ENCODE data around the gene PIPOX. TPM values are rescaled to one million over a fixed set of nuclear protein-coding genes. Genes with fewer than 3 reads are reported as not detected.
A peak's percentile ranks its signal among the peaks of the same experiment; 100 is the strongest.

PIPOX gene
- polyA plus RNA-seq, 2 donors = 0.41 to 0.48 TPM

DNA sequence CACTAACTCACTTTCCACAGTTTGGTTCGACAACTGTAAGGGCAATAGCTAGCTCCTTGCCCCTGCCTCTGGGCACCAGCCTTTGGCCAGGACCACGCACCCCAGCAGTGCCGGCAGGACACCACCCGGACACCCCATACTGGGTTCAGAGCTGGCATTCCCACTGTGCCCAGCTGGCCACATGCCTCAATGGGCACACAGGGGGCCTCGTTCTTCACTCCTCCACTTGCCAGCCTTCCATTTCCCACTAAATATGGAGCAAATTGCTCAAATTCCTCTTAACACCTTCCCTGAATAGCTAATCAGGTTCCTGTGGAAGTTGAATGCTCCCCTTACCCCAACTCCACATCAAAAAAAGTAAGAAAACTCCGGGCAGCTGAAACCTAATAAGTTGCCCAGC is 52.5 kb downstream of the PIPOX start:
- peaks cover 4 to 6% of the 10 kb centered on the region in 2 donors for H3K4me1 ChIP-seq (ENCODE audit: control insufficient read depth in 2 of 2, insufficient read depth in 2 of 2, low read length in 1 of 2)
- no peak overlapping the region for H3K4me3 ChIP-seq (ENCODE audit: low read depth in 1 of 2, low read length in 2 of 2)
- 91 to 96% methylated on average over 6 of the region's 6 CpGs for WGBS, 2 donors
- H3K36me3 ChIP-seq (ENCODE audit: control insufficient read depth in 2 of 2, insufficient read depth in 2 of 2, low read length in 1 of 2) = peaks cover 67 to 85% of the 10 kb centered on the region in 2 donors
- H3K27ac ChIP-seq (ENCODE audit: low read depth in 2 of 2, low read length in 1 of 2) = no peak overlapping the region
- no peaks in the 10 kb centered on the region for H3K27me3 ChIP-seq (ENCODE audit: control insufficient read depth in 1 of 2, insufficient read depth in 2 of 2, low read length in 2 of 2)
- H3K9me3 ChIP-seq (ENCODE audit: control insufficient read depth in 2 of 2, insufficient read depth in 1 of 2, low read depth in 1 of 2, low read length in 1 of 2) = no peaks in the 10 kb centered on the region

- H3K4me3 ChIP-seq (ENCODE audit: low read depth in 1 of 2, low read length in 2 of 2) = no peak overlapping the region
- H3K27ac ChIP-seq (ENCODE audit: low read depth in 2 of 2, low read length in 1 of 2) = no peak overlapping the region
- H3K9me3 ChIP-seq (ENCODE audit: control insufficient read depth in 2 of 2, insufficient read depth in 1 of 2, low read depth in 1 of 2, low read length in 1 of 2) = no peaks in the 10 kb centered on the region
- H3K36me3 ChIP-seq (ENCODE audit: control insufficient read depth in 2 of 2, insufficient read depth in 2 of 2, low read length in 1 of 2) = peaks cover 61 to 79% of the 10 kb centered on the region in 2 donors
- WGBS, 2 donors = 82 to 87% methylated on average over 6 of the region's 6 CpGs
- H3K27me3 ChIP-seq (ENCODE audit: control insufficient read depth in 1 of 2, insufficient read depth in 2 of 2, low read length in 2 of 2) = no peaks in the 10 kb centered on the region
- H3K4me1 ChIP-seq (ENCODE audit: control insufficient read depth in 2 of 2, insufficient read depth in 2 of 2, low read length in 1 of 2) = peaks cover 4 to 6% of the 10 kb centered on the region in 2 donors
Measured at GRCh38 chr17:29096094-29096493, 53.2 kb downstream of the PIPOX start.

- Histone ChIP-seq H3K27ac (ENCODE audit: low read depth in 2 of 2, low read length in 1 of 2) (no peak overlapping the region), H3K36me3 (ENCODE audit: control insufficient read depth in 2 of 2, insufficient read depth in 2 of 2, low read length in 1 of 2) (peaks cover 41 to 69% of the 10 kb centered on the region in 2 donors), H3K9me3 (ENCODE audit: control insufficient read depth in 2 of 2, insufficient read depth in 1 of 2, low read depth in 1 of 2, low read length in 1 of 2) (no peaks in the 10 kb centered on the region), H3K4me3 (ENCODE audit: low read depth in 1 of 2, low read length in 2 of 2) (no peak overlapping the region), H3K4me1 (ENCODE audit: control insufficient read depth in 2 of 2, insufficient read depth in 2 of 2, low read length in 1 of 2) (peaks cover 4 to 7% of the 10 kb centered on the region in 2 donors), H3K27me3 (ENCODE audit: control insufficient read depth in 1 of 2, insufficient read depth in 2 of 2, low read length in 2 of 2) (no peaks in the 10 kb centered on the region)
- 58 to 75% methylated on average over 5 of the region's 5 CpGs for WGBS, 2 donors
Measured at GRCh38 chr17:29099527-29099926, 56.6 kb downstream of the PIPOX start.

- Histone ChIP-seq H3K36me3 (ENCODE audit: control insufficient read depth in 2 of 2, insufficient read depth in 2 of 2, low read length in 1 of 2) (peaks cover 43 to 66% of the 10 kb centered on the region in 2 donors), H3K27ac (ENCODE audit: low read depth in 2 of 2, low read length in 1 of 2) (no peak overlapping the region), H3K4me3 (ENCODE audit: low read depth in 1 of 2, low read length in 2 of 2) (no peak overlapping the region), H3K4me1 (ENCODE audit: control insufficient read depth in 2 of 2, insufficient read depth in 2 of 2, low read length in 1 of 2) (peaks cover 4 to 7% of the 10 kb centered on the region in 2 donors), H3K9me3 (ENCODE audit: control insufficient read depth in 2 of 2, insufficient read depth in 1 of 2, low read depth in 1 of 2, low read length in 1 of 2) (no peaks in the 10 kb centered on the region), H3K27me3 (ENCODE audit: control insufficient read depth in 1 of 2, insufficient read depth in 2 of 2, low read length in 2 of 2) (no peaks in the 10 kb centered on the region)
- WGBS, 2 donors = 59 to 81% methylated on average over 8 of the region's 8 CpGs
Measured at GRCh38 chr17:29100296-29100695, 57.4 kb downstream of the PIPOX start.

DNA sequence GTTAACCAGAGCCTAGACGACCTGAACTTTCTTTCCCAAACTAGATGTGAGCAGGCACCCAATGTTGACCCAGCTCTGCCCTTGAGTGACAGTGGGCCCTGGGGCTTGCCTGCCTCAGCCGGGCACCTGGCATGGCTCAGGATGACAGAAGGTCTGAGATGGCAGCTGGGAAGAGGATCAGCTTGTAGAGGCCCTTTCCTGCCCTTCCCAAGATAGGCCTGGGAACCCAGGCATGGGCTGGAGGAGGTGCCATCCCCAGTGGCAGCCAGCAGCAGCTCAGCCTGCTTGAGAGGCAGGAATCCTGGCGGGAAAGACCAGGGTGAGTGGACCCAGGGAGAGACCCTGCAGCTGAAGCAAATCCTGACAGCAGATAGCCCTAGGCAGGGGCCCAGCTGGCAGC is 59.1 kb downstream of the PIPOX start:
- no peaks in the 10 kb centered on the region for H3K27me3 ChIP-seq (ENCODE audit: control insufficient read depth in 1 of 2, insufficient read depth in 2 of 2, low read length in 2 of 2)
- no peak overlapping the region for H3K4me3 ChIP-seq (ENCODE audit: low read depth in 1 of 2, low read length in 2 of 2)
- no peak overlapping the region for H3K27ac ChIP-seq (ENCODE audit: low read depth in 2 of 2, low read length in 1 of 2)
- 74 to 79% methylated on average over 3 of the region's 3 CpGs for WGBS, 2 donors
- H3K36me3 ChIP-seq (ENCODE audit: control insufficient read depth in 2 of 2, insufficient read depth in 2 of 2, low read length in 1 of 2) = peaks cover 51 to 67% of the 10 kb centered on the region in 2 donors
- peaks cover 4 to 7% of the 10 kb centered on the region in 2 donors for H3K4me1 ChIP-seq (ENCODE audit: control insufficient read depth in 2 of 2, insufficient read depth in 2 of 2, low read length in 1 of 2)
- no peaks in the 10 kb centered on the region for H3K9me3 ChIP-seq (ENCODE audit: control insufficient read depth in 2 of 2, insufficient read depth in 1 of 2, low read depth in 1 of 2, low read length in 1 of 2)

DNA sequence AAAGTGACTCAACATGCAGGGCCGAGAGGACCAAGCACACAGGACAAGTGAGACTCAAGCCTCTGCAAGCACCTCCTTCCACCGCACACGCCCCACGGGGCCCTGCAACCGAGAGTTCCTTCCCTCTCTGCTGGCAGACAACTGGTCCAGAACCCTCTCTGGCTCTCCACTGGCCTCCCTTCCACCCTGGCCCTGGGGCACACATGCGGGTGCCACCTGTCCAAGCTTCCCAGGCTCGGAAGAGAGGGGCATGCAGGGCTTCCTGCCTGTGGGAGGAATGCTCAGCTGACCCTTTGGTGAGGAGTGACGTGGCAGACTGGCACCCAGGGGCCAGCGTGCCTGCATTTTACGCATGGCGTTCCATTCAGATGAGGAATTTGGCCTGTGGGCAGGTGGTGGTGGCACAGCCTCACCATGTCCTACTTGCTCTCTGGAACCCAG is 59.8 kb downstream of the PIPOX start:
- peaks cover 48 to 63% of the 10 kb centered on the region in 2 donors for H3K36me3 ChIP-seq (ENCODE audit: control insufficient read depth in 2 of 2, insufficient read depth in 2 of 2, low read length in 1 of 2)

DNA sequence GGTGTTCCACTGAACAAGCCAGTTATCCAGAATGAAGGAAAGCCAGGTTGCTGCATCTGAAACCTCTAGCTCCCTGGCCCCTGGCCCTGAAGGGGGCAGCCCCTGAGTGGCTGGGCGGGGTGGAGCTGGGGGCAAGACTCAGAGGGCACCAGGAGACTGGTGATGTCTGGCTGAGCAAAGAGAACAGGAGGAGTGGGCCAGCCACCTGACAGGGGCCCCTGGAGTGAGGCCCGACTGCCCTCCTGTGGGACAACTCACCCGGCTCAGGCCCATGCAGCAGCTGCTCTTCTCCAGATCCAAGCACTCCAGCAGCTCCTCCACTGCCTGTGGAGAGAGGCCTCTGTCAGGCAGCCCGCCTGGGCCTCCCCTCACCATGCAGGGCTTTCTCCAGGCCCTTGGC is 60.4 kb downstream of the PIPOX start:
- no peaks in the 10 kb centered on the region for H3K9me3 ChIP-seq (ENCODE audit: control insufficient read depth in 2 of 2, insufficient read depth in 1 of 2, low read depth in 1 of 2, low read length in 1 of 2)
- no peak overlapping the region for H3K4me3 ChIP-seq (ENCODE audit: low read depth in 1 of 2, low read length in 2 of 2)
- H3K27ac ChIP-seq (ENCODE audit: low read depth in 2 of 2, low read length in 1 of 2) = peak overlapping the region in 1 of 2 donors; percentile 34
- H3K27me3 ChIP-seq (ENCODE audit: control insufficient read depth in 1 of 2, insufficient read depth in 2 of 2, low read length in 2 of 2) = no peaks in the 10 kb centered on the region
- peaks cover 4 to 7% of the 10 kb centered on the region in 2 donors for H3K4me1 ChIP-seq (ENCODE audit: control insufficient read depth in 2 of 2, insufficient read depth in 2 of 2, low read length in 1 of 2)
- H3K36me3 ChIP-seq (ENCODE audit: control insufficient read depth in 2 of 2, insufficient read depth in 2 of 2, low read length in 1 of 2) = peaks cover 42 to 61% of the 10 kb centered on the region in 2 donors
- WGBS, 2 donors = 85 to 94% methylated on average over 3 to 4 of the region's 4 CpGs

More for the DNA sequence above, 59.8 kb downstream of the PIPOX start:
- H3K27ac ChIP-seq (ENCODE audit: low read depth in 2 of 2, low read length in 1 of 2) = peak overlapping the region in 1 of 2 donors; percentile 34
- no peaks in the 10 kb centered on the region for H3K27me3 ChIP-seq (ENCODE audit: control insufficient read depth in 1 of 2, insufficient read depth in 2 of 2, low read length in 2 of 2)
- H3K4me1 ChIP-seq (ENCODE audit: control insufficient read depth in 2 of 2, insufficient read depth in 2 of 2, low read length in 1 of 2) = peaks cover 4 to 7% of the 10 kb centered on the region in 2 donors
- WGBS, 2 donors = 59 to 69% methylated on average over 11 of the region's 11 CpGs
- H3K9me3 ChIP-seq (ENCODE audit: control insufficient read depth in 2 of 2, insufficient read depth in 1 of 2, low read depth in 1 of 2, low read length in 1 of 2) = no peaks in the 10 kb centered on the region
- no peak overlapping the region for H3K4me3 ChIP-seq (ENCODE audit: low read depth in 1 of 2, low read length in 2 of 2)

Other genes starting within 250 kb of the PIPOX start
- gene FAM222B, start 200.4 kb upstream of the PIPOX start, polyA plus RNA-seq = 1 to 10 TPM; 5.6 to 7.3 TPM
- gene ERAL1, start 188.1 kb upstream of the PIPOX start, polyA plus RNA-seq = 10 to 100 TPM; 24.0 to 32.4 TPM
- gene FLOT2, start 145.4 kb upstream of the PIPOX start, polyA plus RNA-seq = 10 to 100 TPM; 33.0 to 52.3 TPM
- gene DHRS13, start 140.1 kb upstream of the PIPOX start, polyA plus RNA-seq = 10 to 100 TPM in 1 of 2 donors, 1 to 10 TPM in 1; 9.4 to 15.6 TPM
- 1 to 10 TPM; 8.6 to 9.1 TPM for gene PHF12, start 91.6 kb upstream of the PIPOX start, polyA plus RNA-seq
- gene SEZ6, start 37.1 kb upstream of the PIPOX start, polyA plus RNA-seq = not detected
- 10 to 100 TPM; 39.1 to 86.4 TPM for gene MYO18A, start 137.3 kb downstream of the PIPOX start, polyA plus RNA-seq
- gene CRYBA1, start 203.7 kb downstream of the PIPOX start, polyA plus RNA-seq = not detected